CMK (cell line): ENCODE results near the gene DIP2A.
"Not testable (repeated sequence)": the region's sequence is repeated elsewhere in the genome, so short reads cannot be mapped to it uniquely, and the experiment has no call there.

Source experiments
- DNase-seq: peaks from one replicate; pipeline ENCODE4 v3.0.0-alpha.2; 2010; ENCODE audit warnings: low read depth

Gene DIP2A

GRCh38 chr21:46557919-46558392 lies 99.3 kb downstream of the DIP2A start:
- no peak for DNase-seq

GRCh38 chr21:46559291-46559983 lies 100.7 kb downstream of the DIP2A start:
- DNase-seq = no peak

GRCh38 chr21:46560568-46561444 lies 102.1 kb downstream of the DIP2A start:
- DNase-seq = no peak

- DNase-seq = no peak
These were observed 102.9 kb downstream of the DIP2A start for GRCh38 chr21:46561445-46562090.

GRCh38 chr21:46562472-46562871 lies 103.8 kb downstream of the DIP2A start:
- DNase-seq = no peak

- no peak for DNase-seq
These were observed 104.4 kb downstream of the DIP2A start for GRCh38 chr21:46562964-46563607.

- no peak for DNase-seq
These were observed 105.7 kb downstream of the DIP2A start for GRCh38 chr21:46564391-46564790.

- no peak for DNase-seq
These were observed 108.7 kb downstream of the DIP2A start for GRCh38 chr21:46567348-46567747.

- no peak for DNase-seq
These were observed 109.9 kb downstream of the DIP2A start for GRCh38 chr21:46568562-46568961.

GRCh38 chr21:46569081-46569480 lies 110.4 kb downstream of the DIP2A start:
- no peak for DNase-seq

GRCh38 chr21:46570119-46570518 lies 111.4 kb downstream of the DIP2A start:
- no peak for DNase-seq

GRCh38 chr21:46570631-46571030 lies 111.9 kb downstream of the DIP2A start:
- DNase-seq = no peak

- DNase-seq = no peak
These were observed 114.2 kb downstream of the DIP2A start for GRCh38 chr21:46572850-46573249.

- DNase-seq = not testable (repeated sequence)
These were observed 119.1 kb downstream of the DIP2A start for GRCh38 chr21:46577786-46578185.

GRCh38 chr21:46579394-46579793 lies 120.7 kb downstream of the DIP2A start:
- DNase-seq = not testable (repeated sequence)

GRCh38 chr21:46581780-46582307 lies 123.2 kb downstream of the DIP2A start:
- no peak for DNase-seq

- DNase-seq = no peak
These were observed 126.7 kb downstream of the DIP2A start for GRCh38 chr21:46585191-46585953.

GRCh38 chr21:46594276-46594675 lies 135.6 kb downstream of the DIP2A start:
- DNase-seq = no peak

GRCh38 chr21:46596201-46596600 lies 137.5 kb downstream of the DIP2A start:
- DNase-seq = no peak

- no peak for DNase-seq
These were observed 138.3 kb downstream of the DIP2A start for GRCh38 chr21:46597031-46597430.

- DNase-seq = no peak
These were observed 139.2 kb downstream of the DIP2A start for GRCh38 chr21:46597896-46598343.
